ENCODE measurements around the gene PBRM1. TPM values are rescaled to one million over a fixed set of nuclear protein-coding genes. Genes with fewer than 3 reads are reported as not detected.

PBRM1 gene
- total and polyA plus RNA-seq, 2 donors (not counting 1 experiment from before 2014, with no cell fraction given), result 37.2 to 97.3 TPM

- Histone ChIP-seq H3K4me2 (ENCODE audit: extremely low read depth, insufficient read depth, low read length) (no peak overlapping the region), H3K27ac (ENCODE audit: insufficient read depth, low read length) (no peak overlapping the region), H4K20me1 (ENCODE audit: control insufficient read depth, extremely low read depth, insufficient read depth, low read length) (no peaks in the 10 kb centered on the region), H3K27me3 (ENCODE audit: control insufficient read depth, insufficient read depth, low read length) (no peaks in the 10 kb centered on the region), H3K9me3 (ENCODE audit: control insufficient read depth, insufficient read depth, low read depth, low read length) (no peaks in the 10 kb centered on the region), H3K36me3 (ENCODE audit: control insufficient read depth, insufficient read depth, low read length) (no peaks in the 10 kb centered on the region), H3K79me2 (ENCODE audit: control insufficient read depth, insufficient read depth, low read length) (peaks cover 44% of the 10 kb centered on the region), H3K4me3 (replicated peaks in 1 of 4; ENCODE audit: control extremely low read depth in 1 of 4, insufficient read depth in 1 of 4, low read depth in 3 of 4, low read length in 4 of 4) (peak overlapping the region in 1 of 4 experiments; percentile 100), H3K9ac (ENCODE audit: insufficient read depth, low read length) (no peak overlapping the region), H3K4me1 (ENCODE audit: control insufficient read depth, extremely low read depth, insufficient read depth, low read length) (peaks cover 5% of the 10 kb centered on the region), H2AFZ (ENCODE audit: low read length) (no peak overlapping the region)
- TF ChIP-seq CTCF (conservative IDR thresholded peaks at IDR 0.05 in 1 of 2, IDR thresholded peaks at IDR 0.05 in 1 of 2; ENCODE audit: low read depth in 1 of 2, low read length in 2 of 2), result no peak
- TF ChIP-seq EZH2 (IDR thresholded peaks at IDR 0.05; ENCODE audit: low read length, missing control alignments), result no peak
- DNase-seq (ENCODE audit: low read depth in 2 of 2), result peak in 1 of 2 donors; percentile 17
Observed at GRCh38 chr3:52707585-52707984, 21.9 kb upstream of the PBRM1 start.

- Histone ChIP-seq H3K27ac (ENCODE audit: insufficient read depth, low read length) (peak within 1 kb of the TSS; percentile 93), H3K4me2 (ENCODE audit: extremely low read depth, insufficient read depth, low read length) (peak within 1 kb of the TSS; percentile 79), H3K9me3 (ENCODE audit: control insufficient read depth, insufficient read depth, low read depth, low read length) (no peaks in the 10 kb centered on the region), H3K36me3 (ENCODE audit: control insufficient read depth, insufficient read depth, low read length) (no peaks in the 10 kb centered on the region), H3K79me2 (ENCODE audit: control insufficient read depth, insufficient read depth, low read length) (peaks cover 57% of the 10 kb centered on the region), H3K4me1 (ENCODE audit: control insufficient read depth, extremely low read depth, insufficient read depth, low read length) (peaks cover 5% of the 10 kb centered on the region), H3K4me3 (replicated peaks in 1 of 4; ENCODE audit: control extremely low read depth in 1 of 4, insufficient read depth in 1 of 4, low read depth in 3 of 4, low read length in 4 of 4) (peak within 1 kb of the TSS; percentile 50 to 100 (median 92)), H3K9ac (ENCODE audit: insufficient read depth, low read length) (peak within 1 kb of the TSS; percentile 86), H2AFZ (ENCODE audit: low read length) (peak within 1 kb of the TSS; percentile 82), H4K20me1 (ENCODE audit: control insufficient read depth, extremely low read depth, insufficient read depth, low read length) (no peaks in the 10 kb centered on the region), H3K27me3 (ENCODE audit: control insufficient read depth, insufficient read depth, low read length) (no peaks in the 10 kb centered on the region)
- TF ChIP-seq EZH2 (IDR thresholded peaks at IDR 0.05; ENCODE audit: low read length, missing control alignments), result no peak
- TF ChIP-seq CTCF (conservative IDR thresholded peaks at IDR 0.05 in 1 of 2, IDR thresholded peaks at IDR 0.05 in 1 of 2; ENCODE audit: low read depth in 1 of 2, low read length in 2 of 2), result no peak
- DNase-seq (ENCODE audit: low read depth in 2 of 2), result peak; percentile 84 to 86
Observed at GRCh38 chr3:52705688-52706686, 20.3 kb upstream of the PBRM1 start, which contains the start of the genes GLT8D1 and SPCS1. Gene GLT8D1 (minus strand): TSS chr3:52705791. CDS start chr3:52700460, 5,331 bp downstream. Gene SPCS1 (plus strand): TSS chr3:52706106. CDS start chr3:52706247, 141 bp downstream.

GRCh38 chr3:52705438-52705687, 19.6 kb upstream of the PBRM1 start:
- Histone ChIP-seq H3K4me3 (replicated peaks in 1 of 4; ENCODE audit: control extremely low read depth in 1 of 4, insufficient read depth in 1 of 4, low read depth in 3 of 4, low read length in 4 of 4) (peak overlapping the region; percentile 50 to 100 (median 92)), H3K79me2 (ENCODE audit: control insufficient read depth, insufficient read depth, low read length) (peaks cover 59% of the 10 kb centered on the region), H3K27ac (ENCODE audit: insufficient read depth, low read length) (peak overlapping the region; percentile 93), H2AFZ (ENCODE audit: low read length) (peak overlapping the region; percentile 63), H3K9ac (ENCODE audit: insufficient read depth, low read length) (peak overlapping the region; percentile 86), H3K36me3 (ENCODE audit: control insufficient read depth, insufficient read depth, low read length) (no peaks in the 10 kb centered on the region), H3K4me2 (ENCODE audit: extremely low read depth, insufficient read depth, low read length) (peak overlapping the region; percentile 79), H3K27me3 (ENCODE audit: control insufficient read depth, insufficient read depth, low read length) (no peaks in the 10 kb centered on the region), H4K20me1 (ENCODE audit: control insufficient read depth, extremely low read depth, insufficient read depth, low read length) (no peaks in the 10 kb centered on the region), H3K9me3 (ENCODE audit: control insufficient read depth, insufficient read depth, low read depth, low read length) (no peaks in the 10 kb centered on the region), H3K4me1 (ENCODE audit: control insufficient read depth, extremely low read depth, insufficient read depth, low read length) (peaks cover 5% of the 10 kb centered on the region)
- TF ChIP-seq EZH2 (IDR thresholded peaks at IDR 0.05; ENCODE audit: low read length, missing control alignments) (no peak), CTCF (conservative IDR thresholded peaks at IDR 0.05 in 1 of 2, IDR thresholded peaks at IDR 0.05 in 1 of 2; ENCODE audit: low read depth in 1 of 2, low read length in 2 of 2) (no peak)
- no peak for DNase-seq (ENCODE audit: low read depth in 2 of 2)

Measured in fibroblast of lung (primary cell).